Heart left ventricle (tissue), 16 donors: Measurements from ENCODE around the gene SLC18A3. TPM values are rescaled to one million over a fixed set of nuclear protein-coding genes. Genes with fewer than 3 reads are reported as not detected.

Source experiments
- ATAC-seq, 4 donors: fragments of 200-7000 bp; cut with Tn5 transposase; one replicate each; pipeline ENCODE4 v1.9.1; 2020 to 2022; ENCODE audit warnings: moderate library complexity in 4 of 4, mild to moderate bottlenecking in 3 of 4, moderate number of reproducible peaks in 1 of 4
- DNase-seq, 5 donors: peaks; one replicate each; pipeline ENCODE4 v3.0.0-alpha.2; 2020
- H3K27ac ChIP-seq, 12 donors: fragments of 200-600 bp; sonication (generic) in 4 of 12; one replicate each; pipeline versions ENCODE4 v1.5.0 to v1.8.0; 2016 to 2022; ENCODE audit warnings: mild to moderate bottlenecking in 2 of 12
- H3K27me3 ChIP-seq, 9 donors: fragments of 200-600 bp; sonication (generic) in 2 of 9; one replicate each; pipeline versions ENCODE4 v1.5.1 to v1.8.0; 2016 to 2022; ENCODE audit warnings: mild to moderate bottlenecking in 3 of 9
- H3K36me3 ChIP-seq, 9 donors: fragments of 200-600 bp; sonication (generic) in 2 of 9; one replicate each; pipeline versions ENCODE4 v1.5.0 to v1.8.0; 2018 to 2022; ENCODE audit warnings: mild to moderate bottlenecking in 2 of 9
- H3K4me1 ChIP-seq, 12 donors: fragments of 200-600 bp; sonication (generic) in 4 of 12; one replicate each; pipeline versions ENCODE4 v1.5.0 to v1.8.0; 2016 to 2022; ENCODE audit warnings: mild to moderate bottlenecking in 3 of 12
- H3K4me3 ChIP-seq, 12 donors: fragments of 200-600 bp; sonication (generic) in 4 of 12; one replicate each; pipeline versions ENCODE4 v1.5.0 to v1.8.0; 2017 to 2022; ENCODE audit warnings: mild to moderate bottlenecking in 9 of 12, moderate library complexity in 4 of 12
- H3K9me3 ChIP-seq, 12 donors: fragments of 200-600 bp; sonication (generic) in 4 of 12; one replicate each; pipeline versions ENCODE4 v1.5.0 to v1.8.0; 2016 to 2022; ENCODE audit warnings: mild to moderate bottlenecking in 1 of 12
- CTCF ChIP-seq, 12 donors: fragments of 200-600 bp; sonication (generic) in 4 of 12; IDR thresholded peaks; one replicate each; pipeline versions ENCODE4 v1.5.0 to v1.8.0; 2018 to 2022; ENCODE audit warnings: antibody characterized with exemption in 12 of 12, mild to moderate bottlenecking in 5 of 12
- POLR2A ChIP-seq, 2 donors: fragments of 450-650 bp; IDR thresholded peaks; one replicate each; pipeline ENCODE4 v1.6.1; 2017; ENCODE audit warnings: antibody characterized with exemption in 2 of 2, mild to moderate bottlenecking in 2 of 2, moderate library complexity in 2 of 2
- WGBS, 4 donors: extraction: QIAGEN DNeasy Blood & Tissue Kit in 2 of 4; methylation state at CpG; one replicate each; pipeline versions ENCODE4 v1.1.5 to v1.1.7; 2013 to 2018; 5-methylcytosine and 5-hydroxymethylcytosine counted together
- intact Hi-C, 10 donors: fragments of 100-400 bp; cut with DNase I; formaldehyde crosslinking; loops; one replicate each; pipeline versions ENCODE4 v1.11.1 to v1.14.2; 2022
- polyA plus RNA-seq, 2 donors: library from polyadenylated mRNA; stranded (reverse); fragments of 200-250 nt; gene quantifications; one replicate each; pipeline ENCODE4 v1.2.3, GENCODE V29; 2013
- total RNA-seq, 9 donors: library from RNA; depleted of rRNA in 2 of 9; stranded (reverse); fragments of >200 nt in 2 of 9; fragmentation: NEBNext Ultra II Directional in 3 of 9; extraction: Animal tissue kit (Norgen Biotek cat#: 25700) in 3 of 9; gene quantifications; one replicate each; pipeline versions ENCODE4 v1.1.0 to v1.2.4, GENCODE V29; 2016 to 2023
- donor health status: ischemic (EF 13 %, LVEDD 7.1; RV severe dilation, severe dysfunction).
- donor health status: healthy with polysubstance abuse.
- donor health status: DM: no; HTN: yes; CAD: no.
- donor health status: DM: no; HTN: no; CAD: no.
- donor health status: ischemic (EF 25% LVEDD 6.9; RV normal size, moderate dysfunction).
- donor health status: ischemic (EF 25% LVEDD 5.7; RV mildly dilated, moderate dysfunction).
- donor health status: healthy.
- donor health status: DM: yes; HTN: yes; CAD: no.
- donor health status: ischemic (EF 35%, LVEDD 5.7; RV mildly dilated, moderate dysfunction).
- donor health status: nonischemic (EF 11% LVEDD 7.7; RV severe dilation, severe dysfunction).
- donor health status: DM: yes; HTN: yes; CAD: no.
- donor health status: PGD.
- donor health status: ischemic (EF 29% LVEDD 5.4; RV normal size, mild dysfunction).
- donor health status: nonischemic (EF 23%, LVEDD 6.1; RV moderate dilation, normal function).

The SLC18A3 gene
- total and polyA plus RNA-seq, 11 donors, result not detected

- 64 to 75% (median 67%) methylated on average over 11 to 13 of the region's 13 CpGs for WGBS, 4 donors
- intact Hi-C loops, result loop anchor here in 3 of 10 donors (5.0 to 10.0 kb wide), 3 partner anchors 626 to 679 kb away; no protein-coding TSS in a partner anchor
- no peak for DNase-seq
- Histone ChIP-seq H3K27me3 (peaks cover 0 to 47% (median 3%) of the 10 kb centered on the region in 9 donors), H3K36me3 (no peaks in the 10 kb centered on the region), H3K27ac (no peak overlapping the region), H3K9me3 (no peaks in the 10 kb centered on the region), H3K4me1 (no peaks in the 10 kb centered on the region), H3K4me3 (no peak overlapping the region)
- TF ChIP-seq POLR2A (IDR thresholded peaks at IDR 0.05), result no peak
- no peak for TF ChIP-seq CTCF (IDR thresholded peaks at IDR 0.05)
- ATAC-seq, result no peak
Measured at GRCh38 chr10:49595713-49596492, 14.2 kb upstream of the SLC18A3 start.

DNA sequence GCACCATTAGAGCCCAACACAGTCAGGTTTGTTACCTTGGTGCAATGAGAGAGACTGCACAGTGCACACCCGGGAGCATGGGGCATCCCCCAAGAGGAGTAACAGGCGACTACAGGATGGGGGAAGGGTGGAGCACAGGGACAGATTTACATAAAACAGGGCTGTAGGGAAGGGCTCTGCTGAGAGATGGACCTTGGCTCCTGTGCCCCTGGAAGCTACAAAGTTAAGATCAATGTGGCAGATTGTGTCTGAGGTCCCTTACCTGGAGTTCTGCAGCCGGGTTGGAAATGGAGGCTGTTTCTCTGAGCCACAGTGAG is 13.7 kb upstream of the SLC18A3 start:
- ATAC-seq (no peak), DNase-seq (peak in 1 of 5 donors; percentile 7)
- intact Hi-C loops, result loop anchor here in 3 of 10 donors (5.0 to 10.0 kb wide), 3 partner anchors 626 to 678 kb away; no protein-coding TSS in a partner anchor
- TF ChIP-seq POLR2A (IDR thresholded peaks at IDR 0.05) (no peak), CTCF (IDR thresholded peaks at IDR 0.05) (no peak)
- no peak overlapping the region for H3K4me3 ChIP-seq
- no peaks in the 10 kb centered on the region for H3K4me1 ChIP-seq
- WGBS, 4 donors, result 44 to 58% (median 48%) methylated on average over 3 of the region's 3 CpGs
- no peak overlapping the region for H3K27ac ChIP-seq
- H3K27me3 ChIP-seq, result peaks cover 0 to 53% (median 3%) of the 10 kb centered on the region in 9 donors
- H3K36me3 ChIP-seq, result no peaks in the 10 kb centered on the region
- H3K9me3 ChIP-seq, result no peaks in the 10 kb centered on the region

DNA sequence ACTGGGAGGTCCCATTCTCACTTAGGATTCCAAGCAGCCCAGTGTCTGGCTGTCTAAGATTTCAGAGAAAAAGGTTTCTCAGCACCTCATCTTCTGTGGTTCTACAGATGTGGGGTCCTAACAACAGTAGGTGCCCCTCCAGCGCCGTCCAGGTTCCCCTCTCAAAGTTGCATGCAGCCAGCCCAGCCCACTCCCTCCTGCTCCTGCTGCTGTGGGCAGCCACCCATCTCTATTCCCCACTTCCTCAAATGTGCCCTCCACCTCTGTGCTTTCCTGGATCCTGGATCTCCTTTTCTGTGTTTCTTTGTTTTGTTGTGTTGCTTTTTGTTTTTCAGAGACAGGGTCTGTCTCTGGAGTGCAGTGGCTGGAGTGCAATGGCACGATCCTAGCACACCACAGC is 13.3 kb upstream of the SLC18A3 start:
- Histone ChIP-seq H3K27ac (no peak overlapping the region), H3K4me3 (no peak overlapping the region), H3K4me1 (no peaks in the 10 kb centered on the region), H3K36me3 (no peaks in the 10 kb centered on the region), H3K27me3 (peaks cover 0 to 55% (median 7%) of the 10 kb centered on the region in 9 donors), H3K9me3 (no peaks in the 10 kb centered on the region)
- TF ChIP-seq POLR2A (IDR thresholded peaks at IDR 0.05) (no peak), CTCF (IDR thresholded peaks at IDR 0.05) (no peak)
- no peak for ATAC-seq
- peak in 1 of 5 donors; percentile 9 for DNase-seq
- intact Hi-C loops, result loop anchor here in 3 of 10 donors (5.0 to 10.0 kb wide), 3 partner anchors 625 to 678 kb away; no protein-coding TSS in a partner anchor
- WGBS, 4 donors, result 68 to 74% (median 69%) methylated on average over 3 of the region's 3 CpGs

DNA sequence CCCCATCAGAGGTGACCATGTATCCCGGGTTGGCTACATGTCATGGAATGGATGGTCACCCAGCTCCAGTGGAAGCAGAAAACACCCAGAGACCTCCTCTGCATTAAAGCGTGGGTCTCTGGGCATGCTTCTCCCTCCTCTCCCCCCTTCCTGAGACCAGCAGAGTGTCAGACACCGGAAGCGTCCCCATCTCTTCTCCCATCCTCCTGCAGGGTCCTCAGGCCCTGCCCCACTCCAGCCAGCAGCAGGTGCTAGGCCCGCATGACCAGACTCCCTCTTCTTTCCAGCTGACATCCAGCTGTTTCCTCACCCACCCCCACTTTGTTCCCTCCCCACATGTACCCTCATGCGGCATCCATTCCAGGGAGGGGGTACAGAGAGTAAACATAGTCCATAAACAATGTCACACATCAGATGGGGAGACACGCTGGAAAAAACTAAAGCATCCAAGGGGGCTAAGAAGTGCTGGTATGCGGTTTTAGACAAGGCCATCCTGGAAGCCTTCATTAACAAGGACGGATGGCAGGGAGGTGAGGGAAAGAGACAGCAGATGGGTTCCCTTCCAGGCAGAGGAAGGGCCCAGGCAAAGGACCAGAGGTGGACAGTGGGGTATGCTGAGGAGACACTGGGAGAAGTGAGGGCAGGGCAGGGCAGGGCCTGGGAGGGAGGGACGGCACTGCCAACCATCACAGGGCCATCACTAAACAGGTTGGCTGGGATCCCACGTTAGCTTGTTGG is 12.5 kb upstream of the SLC18A3 start:
- no peaks in the 10 kb centered on the region for H3K4me1 ChIP-seq
- no peak overlapping the region for H3K27ac ChIP-seq
- no peak overlapping the region for H3K4me3 ChIP-seq
- H3K9me3 ChIP-seq, result no peaks in the 10 kb centered on the region
- WGBS, 4 donors, result 73 to 79% (median 75%) methylated on average over 11 of the region's 11 CpGs
- no peak for ATAC-seq
- H3K27me3 ChIP-seq, result peaks cover 0 to 56% (median 6%) of the 10 kb centered on the region in 9 donors
- intact Hi-C loops, result loop anchor here in 3 of 10 donors (5.0 to 10.0 kb wide), 3 partner anchors 625 to 677 kb away; no protein-coding TSS in a partner anchor
- DNase-seq, result no peak
- no peaks in the 10 kb centered on the region for H3K36me3 ChIP-seq
- TF ChIP-seq CTCF (IDR thresholded peaks at IDR 0.05), result no peak
- TF ChIP-seq POLR2A (IDR thresholded peaks at IDR 0.05), result no peak
